Measurements from ENCODE around the gene GP1BA. TPM values are rescaled to one million over a fixed set of nuclear protein-coding genes. Genes with fewer than 3 reads are reported as not detected.

Gene GP1BA
- total and polyA plus RNA-seq, 7 experiments from 2014 or later, result 1.6 TPM; not detected in 6

DNA sequence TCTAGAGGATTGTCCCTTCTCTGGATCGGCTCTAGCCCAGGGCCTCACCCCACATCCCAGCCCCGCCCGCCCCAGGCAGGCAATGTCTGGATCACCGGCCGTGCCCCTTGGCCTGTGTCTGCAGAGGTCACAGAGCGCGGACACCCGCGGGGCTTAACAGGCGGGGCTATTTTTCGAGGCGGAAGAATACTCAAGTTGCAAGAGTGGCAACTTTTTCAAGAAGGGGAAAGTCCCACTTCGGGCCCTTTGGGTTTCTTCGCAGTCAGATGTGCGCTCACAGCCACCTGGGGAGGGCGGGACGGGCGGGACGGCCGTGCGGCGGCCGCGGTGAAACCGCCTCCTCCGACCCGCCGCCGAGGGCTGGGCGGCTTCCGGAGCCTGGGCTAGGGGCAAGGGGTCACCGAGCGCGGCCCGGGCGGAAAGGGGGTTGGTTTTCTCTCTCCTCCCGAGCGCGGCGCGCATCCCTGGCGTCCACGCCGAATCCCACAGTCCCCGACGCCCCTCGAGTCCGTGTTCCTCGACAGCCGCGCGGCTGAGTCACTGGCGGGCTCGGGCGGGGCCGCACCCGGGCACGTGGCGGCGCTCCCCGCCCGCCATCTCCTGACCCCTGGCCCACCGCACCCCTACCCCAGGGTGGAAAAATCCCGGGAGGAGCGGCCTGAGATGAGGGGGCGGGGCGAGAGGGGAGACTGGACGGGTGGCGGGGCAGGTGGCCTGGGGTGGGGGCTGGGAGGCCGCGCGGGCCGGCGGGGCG is 17.4 kb downstream of the GP1BA start:
- Histone ChIP-seq H3K4me3 (ENCODE audit: low read length) (peak overlapping the region; percentile 98), H3K9me3 (ENCODE audit: control insufficient read depth in 2 of 3, low read length in 3 of 3) (no peaks in the 10 kb centered on the region), H3K27ac (ENCODE audit: low read depth, low read length) (peak overlapping the region; percentile 89), H3K36me3 (ENCODE audit: control insufficient read depth in 2 of 3, insufficient read depth in 3 of 3, low read length in 3 of 3) (peaks cover 5 to 31% (median 16%) of the 10 kb centered on the region in 3 experiments), H3K4me1 (ENCODE audit: control insufficient read depth in 2 of 2, insufficient read depth in 2 of 2, low read length in 2 of 2) (peaks cover 21 to 29% of the 10 kb centered on the region in 2 donors), H3K27me3 (ENCODE audit: control insufficient read depth in 2 of 2, insufficient read depth in 2 of 2, low read length in 2 of 2) (no peaks in the 10 kb centered on the region)
- ATAC-seq (peak; percentile 62), DNase-seq (peak; percentile 59 to 82 (median 79))
- POLR2A ChIA-PET, result interaction anchor here (0.6 to 13.0 kb wide), 13 partner anchors 11 to 241 kb away, joined by 3 to 278 read pairs (median 7); partner anchors contain the start of genes C17orf107, CAMTA2, RNF167 and SLC25A11
- Mint-ChIP-seq H3K4me1 (peaks cover 31 to 45% (median 38%) of the 10 kb centered on the region in 7 donors), H3K27me3 (peaks cover 0 to 2% (median 0%) of the 10 kb centered on the region in 5 donors), H3K4me3 (peak overlapping the region; percentile 83 to 100 (median 96)), H3K27ac (peak overlapping the region; percentile 83 to 98 (median 88)), H3K9me3 (peaks cover 0 to 5% (median 0%) of the 10 kb centered on the region in 11 donors), H3K36me3 (peaks cover 5 to 31% (median 18%) of the 10 kb centered on the region in 5 donors)
- CTCF ChIA-PET, result interaction anchor here (0.6 to 2.3 kb wide), 4 partner anchors 10 to 100 kb away, joined by 3 to 12 read pairs (median 4); partner anchors contain the start of genes RNF167, SLC25A11 and SPAG7
- intact Hi-C loops (cut with micrococcal nuclease), result loop anchor here (1.0 to 10.0 kb wide), 11 partner anchors 18 to 1705 kb away; partner anchors contain the start of genes INCA1 (in 2 of the 2), KIF1C (in 2 of the 2), NUP88 (in 2 of the 2) and ZNF594 (in 2 of the 2)

DNA sequence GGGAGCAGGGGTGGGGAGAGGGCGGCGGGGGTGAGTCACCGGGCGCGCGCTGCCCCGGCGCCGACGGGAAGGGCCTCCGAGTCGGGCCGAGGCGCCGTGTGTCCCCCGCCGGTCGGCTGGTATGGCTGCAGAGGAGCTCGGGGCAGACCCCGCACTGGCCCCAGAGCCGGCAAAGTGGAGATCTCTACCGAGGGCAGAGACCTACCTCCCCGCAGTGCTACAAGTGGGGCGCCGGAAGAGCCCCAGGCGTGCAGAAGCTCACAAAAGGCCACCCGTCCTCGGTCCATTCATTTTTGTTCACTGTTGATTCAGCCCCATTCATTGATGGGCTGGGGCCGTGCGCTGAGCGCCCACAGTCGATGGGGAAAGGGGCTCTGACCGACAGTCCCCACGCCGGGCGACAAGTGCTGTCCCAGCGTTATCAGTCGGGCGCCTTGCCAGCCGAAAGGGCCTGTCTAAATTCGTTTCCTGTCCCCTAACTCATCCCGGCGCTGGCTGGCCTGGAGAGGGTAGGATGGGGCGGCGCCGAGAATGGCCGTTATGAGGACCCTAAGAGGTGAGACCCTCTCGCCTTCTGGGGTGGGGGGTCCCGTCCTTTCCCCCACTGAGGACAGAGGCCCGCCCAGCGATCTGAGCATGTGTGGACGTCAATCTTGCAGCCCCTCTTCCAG is 18.1 kb downstream of the GP1BA start:
- Histone ChIP-seq H3K4me3 (ENCODE audit: low read length) (peak overlapping the region; percentile 43), H3K27ac (ENCODE audit: low read depth, low read length) (peak overlapping the region; percentile 89), H3K9me3 (ENCODE audit: control insufficient read depth in 2 of 3, low read length in 3 of 3) (no peaks in the 10 kb centered on the region), H3K36me3 (ENCODE audit: control insufficient read depth in 2 of 3, insufficient read depth in 3 of 3, low read length in 3 of 3) (peaks cover 4 to 24% (median 12%) of the 10 kb centered on the region in 3 experiments), H3K27me3 (ENCODE audit: control insufficient read depth in 2 of 2, insufficient read depth in 2 of 2, low read length in 2 of 2) (no peaks in the 10 kb centered on the region), H3K4me1 (ENCODE audit: control insufficient read depth in 2 of 2, insufficient read depth in 2 of 2, low read length in 2 of 2) (peaks cover 14 to 22% of the 10 kb centered on the region in 2 donors)
- H3K4me3 Mint-ChIP-seq, result peak overlapping the region; percentile 74 to 100 (median 85)
- peaks cover 0 to 5% (median 0%) of the 10 kb centered on the region in 11 donors for H3K9me3 Mint-ChIP-seq
- H3K27me3 Mint-ChIP-seq, result peaks cover 0 to 2% (median 0%) of the 10 kb centered on the region in 5 donors
- POLR2A ChIA-PET, result interaction anchor here (0.7 to 13.0 kb wide), 6 partner anchors 9 to 78 kb away, joined by 3 to 278 read pairs (median 4); partner anchors contain the start of genes RNF167, SLC25A11 and SPAG7
- peak in 3 of 9 donors; percentile 25 to 33 (median 31) for DNase-seq
- intact Hi-C loops (cut with micrococcal nuclease), result no loop called here
- CTCF ChIA-PET, result interaction anchor here (0.6 to 2.3 kb wide), 2 partner anchors 12 to 99 kb away, joined by 3 to 5 read pairs; no protein-coding TSS in a partner anchor
- peak; percentile 10 for ATAC-seq
- peaks cover 24 to 37% (median 31%) of the 10 kb centered on the region in 7 donors for H3K4me1 Mint-ChIP-seq
- peak overlapping the region; percentile 70 to 93 (median 79) for H3K27ac Mint-ChIP-seq
- H3K36me3 Mint-ChIP-seq, result peaks cover 5 to 24% (median 16%) of the 10 kb centered on the region in 5 donors

DNA sequence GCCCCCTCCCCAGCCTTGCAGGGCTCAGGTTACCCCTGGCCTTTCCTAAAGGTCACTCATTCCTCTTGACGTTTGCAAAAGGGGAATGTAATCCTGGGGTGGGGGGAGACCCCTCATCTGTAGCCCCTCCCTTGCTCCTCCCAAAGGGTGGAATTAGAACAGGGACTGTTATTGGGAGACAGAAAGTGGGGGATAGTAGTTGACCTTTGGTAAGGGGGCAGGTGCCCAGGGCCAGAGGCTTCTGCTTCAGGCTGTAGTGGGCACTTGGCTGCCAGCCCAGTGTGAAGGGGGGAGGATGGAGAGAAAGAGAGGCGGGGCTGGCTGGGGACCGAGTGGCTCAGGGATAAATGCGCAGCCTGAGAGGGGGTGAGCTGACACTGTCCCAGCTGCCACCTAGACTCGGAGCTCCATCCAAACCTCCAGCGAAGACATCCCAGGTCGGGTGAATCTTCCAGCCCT is 18.7 kb downstream of the GP1BA start, which contains the start of gene ENO3:
Gene ENO3, plus strand, starts transcription at position 374 of the 459 bp plus-strand sequence. CDS start 711 bp downstream, outside the sequence.
- POLR2A ChIA-PET, result interaction anchor here (0.6 to 13.0 kb wide), 7 partner anchors 9 to 77 kb away, joined by 3 to 278 read pairs (median 4); partner anchors contain the start of genes RNF167, SLC25A11 and SPAG7
- peaks cover 0 to 5% (median 0%) of the 10 kb centered on the region in 11 donors for H3K9me3 Mint-ChIP-seq
- ATAC-seq (no peak), DNase-seq (no peak)
- H3K4me3 ChIP-seq (ENCODE audit: low read length), result peak within 1 kb of the TSS; percentile 43
- peak within 1 kb of the TSS; percentile 74 to 100 (median 85) for H3K4me3 Mint-ChIP-seq
- no peaks in the 10 kb centered on the region for H3K27me3 ChIP-seq (ENCODE audit: control insufficient read depth in 2 of 2, insufficient read depth in 2 of 2, low read length in 2 of 2)
- intact Hi-C loops (cut with micrococcal nuclease), result no loop called here
- peaks cover 5 to 18% (median 11%) of the 10 kb centered on the region in 5 donors for H3K36me3 Mint-ChIP-seq
- peaks cover 18 to 32% (median 26%) of the 10 kb centered on the region in 7 donors for H3K4me1 Mint-ChIP-seq
- H3K27me3 Mint-ChIP-seq, result no peaks in the 10 kb centered on the region
- H3K4me1 ChIP-seq (ENCODE audit: control insufficient read depth in 2 of 2, insufficient read depth in 2 of 2, low read length in 2 of 2), result peaks cover 9 to 16% of the 10 kb centered on the region in 2 donors
- CTCF ChIA-PET, result interaction anchor here (1.6 to 2.3 kb wide), 2 partner anchors 11 to 16 kb away, joined by 5 to 6 read pairs; partner anchors contain the start of gene SPAG7
- H3K36me3 ChIP-seq (ENCODE audit: control insufficient read depth in 2 of 3, insufficient read depth in 3 of 3, low read length in 3 of 3), result peaks cover 0 to 18% (median 9%) of the 10 kb centered on the region in 3 experiments
- peak within 1 kb of the TSS; percentile 70 to 93 (median 79) for H3K27ac Mint-ChIP-seq
- no peaks in the 10 kb centered on the region for H3K9me3 ChIP-seq (ENCODE audit: control insufficient read depth in 2 of 3, low read length in 3 of 3)
- peak within 1 kb of the TSS; percentile 89 for H3K27ac ChIP-seq (ENCODE audit: low read depth, low read length)

DNA sequence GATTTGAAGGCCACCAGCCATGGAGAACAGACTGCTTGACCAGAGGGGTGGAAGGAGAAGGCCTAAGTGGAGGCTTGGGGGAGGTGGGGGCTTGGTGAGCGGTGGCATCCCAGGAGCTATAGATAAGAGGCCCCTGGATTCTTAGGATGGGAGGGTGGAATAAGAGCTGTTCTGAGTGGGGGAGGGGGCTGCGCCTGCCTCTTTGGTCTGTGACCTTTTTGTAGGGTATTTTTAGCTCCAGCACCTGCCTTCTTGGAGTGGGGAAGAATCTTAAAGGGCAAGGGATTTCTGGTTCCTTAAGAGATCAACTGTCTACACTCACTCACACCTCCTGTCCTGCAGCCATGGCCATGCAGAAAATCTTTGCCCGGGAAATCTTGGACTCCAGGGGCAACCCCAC is 19.4 kb downstream of the GP1BA start:
- H3K27me3 Mint-ChIP-seq, result no peaks in the 10 kb centered on the region
- peaks cover 7 to 10% of the 10 kb centered on the region in 2 donors for H3K4me1 ChIP-seq (ENCODE audit: control insufficient read depth in 2 of 2, insufficient read depth in 2 of 2, low read length in 2 of 2)
- H3K9me3 Mint-ChIP-seq, result peaks cover 0 to 4% (median 0%) of the 10 kb centered on the region in 11 donors
- H3K36me3 ChIP-seq (ENCODE audit: control insufficient read depth in 2 of 3, insufficient read depth in 3 of 3, low read length in 3 of 3), result peaks cover 0 to 12% (median 5%) of the 10 kb centered on the region in 3 experiments
- peak overlapping the region in 6 of 9 donors; percentile 58 to 93 (median 78) for H3K27ac Mint-ChIP-seq
- H3K4me3 ChIP-seq (ENCODE audit: low read length), result no peak overlapping the region
- peaks cover 5 to 12% (median 6%) of the 10 kb centered on the region in 5 donors for H3K36me3 Mint-ChIP-seq
- no peaks in the 10 kb centered on the region for H3K9me3 ChIP-seq (ENCODE audit: control insufficient read depth in 2 of 3, low read length in 3 of 3)
- no peak for DNase-seq
- CTCF ChIA-PET, result interaction anchor here (0.8 to 2.3 kb wide), 4 partner anchors 9 to 15 kb away, joined by 3 to 6 read pairs (median 4); partner anchors contain the start of gene SPAG7
- H3K27me3 ChIP-seq (ENCODE audit: control insufficient read depth in 2 of 2, insufficient read depth in 2 of 2, low read length in 2 of 2), result no peaks in the 10 kb centered on the region
- intact Hi-C loops (cut with micrococcal nuclease), result no loop called here
- POLR2A ChIA-PET, result interaction anchor here (0.8 to 13.0 kb wide), 6 partner anchors 8 to 77 kb away, joined by 3 to 278 read pairs (median 4); partner anchors contain the start of genes RNF167, SLC25A11 and SPAG7
- no peak overlapping the region for H3K27ac ChIP-seq (ENCODE audit: low read depth, low read length)
- H3K4me1 Mint-ChIP-seq, result peaks cover 18 to 33% (median 26%) of the 10 kb centered on the region in 7 donors
- ATAC-seq, result no peak
- peak overlapping the region in 9 of 10 donors; percentile 21 to 100 (median 75) for H3K4me3 Mint-ChIP-seq

DNA sequence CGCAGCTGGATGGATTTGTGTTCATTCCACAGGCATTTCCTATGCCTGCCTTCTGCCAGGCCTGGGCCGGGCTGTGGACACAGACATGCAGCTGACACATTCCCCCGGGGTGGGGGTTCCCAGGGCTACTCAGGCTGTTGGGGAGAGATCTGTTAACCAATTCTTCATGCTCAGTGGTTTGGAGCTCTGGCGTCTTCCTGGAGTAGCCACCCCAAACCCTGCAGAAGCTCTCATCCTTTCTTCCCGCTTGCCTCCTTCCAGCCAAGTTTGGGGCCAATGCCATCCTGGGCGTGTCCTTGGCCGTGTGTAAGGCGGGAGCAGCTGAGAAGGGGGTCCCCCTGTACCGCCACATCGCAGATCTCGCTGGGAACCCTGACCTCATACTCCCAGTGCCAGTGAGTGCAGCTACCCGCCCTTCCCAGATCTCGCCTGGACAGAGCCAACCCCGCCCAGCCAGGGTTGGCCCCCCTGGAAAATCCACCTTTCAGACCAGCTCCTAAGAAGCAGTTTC is 21.4 kb downstream of the GP1BA start:
- intact Hi-C loops (cut with micrococcal nuclease), result no loop called here
- no peak overlapping the region for H3K4me3 Mint-ChIP-seq
- no peaks in the 10 kb centered on the region for H3K27me3 Mint-ChIP-seq
- ChIA-PET POLR2A (interaction anchor here (1.0 to 13.0 kb wide), 6 partner anchors 8 to 44 kb away, joined by 3 to 278 read pairs (median 4); partner anchors contain the start of genes INCA1, KIF1C, RNF167 and SLC25A11), CTCF (interaction anchor here (0.7 to 1.3 kb wide), 2 partner anchors 45 to 179 kb away, joined by 3 to 5 read pairs; no protein-coding TSS in a partner anchor)
- no peaks in the 10 kb centered on the region for H3K9me3 Mint-ChIP-seq
- no peaks in the 10 kb centered on the region for H3K27me3 ChIP-seq (ENCODE audit: control insufficient read depth in 2 of 2, insufficient read depth in 2 of 2, low read length in 2 of 2)
- peaks cover 0 to 5% (median 0%) of the 10 kb centered on the region in 5 donors for H3K36me3 Mint-ChIP-seq
- no peak overlapping the region for H3K27ac ChIP-seq (ENCODE audit: low read depth, low read length)
- H3K4me1 Mint-ChIP-seq, result peaks cover 12 to 36% (median 24%) of the 10 kb centered on the region in 7 donors
- ATAC-seq (no peak), DNase-seq (no peak)
- no peaks in the 10 kb centered on the region for H3K36me3 ChIP-seq (ENCODE audit: control insufficient read depth in 2 of 3, insufficient read depth in 3 of 3, low read length in 3 of 3)
- H3K4me1 ChIP-seq (ENCODE audit: control insufficient read depth in 2 of 2, insufficient read depth in 2 of 2, low read length in 2 of 2), result peaks cover 7% of the 10 kb centered on the region in 2 donors
- H3K27ac Mint-ChIP-seq, result no peak overlapping the region
- no peak overlapping the region for H3K4me3 ChIP-seq (ENCODE audit: low read length)
- H3K9me3 ChIP-seq (ENCODE audit: control insufficient read depth in 2 of 3, low read length in 3 of 3), result no peaks in the 10 kb centered on the region
